ENCODE data around the gene MUC2.

The MUC2 gene

DNA sequence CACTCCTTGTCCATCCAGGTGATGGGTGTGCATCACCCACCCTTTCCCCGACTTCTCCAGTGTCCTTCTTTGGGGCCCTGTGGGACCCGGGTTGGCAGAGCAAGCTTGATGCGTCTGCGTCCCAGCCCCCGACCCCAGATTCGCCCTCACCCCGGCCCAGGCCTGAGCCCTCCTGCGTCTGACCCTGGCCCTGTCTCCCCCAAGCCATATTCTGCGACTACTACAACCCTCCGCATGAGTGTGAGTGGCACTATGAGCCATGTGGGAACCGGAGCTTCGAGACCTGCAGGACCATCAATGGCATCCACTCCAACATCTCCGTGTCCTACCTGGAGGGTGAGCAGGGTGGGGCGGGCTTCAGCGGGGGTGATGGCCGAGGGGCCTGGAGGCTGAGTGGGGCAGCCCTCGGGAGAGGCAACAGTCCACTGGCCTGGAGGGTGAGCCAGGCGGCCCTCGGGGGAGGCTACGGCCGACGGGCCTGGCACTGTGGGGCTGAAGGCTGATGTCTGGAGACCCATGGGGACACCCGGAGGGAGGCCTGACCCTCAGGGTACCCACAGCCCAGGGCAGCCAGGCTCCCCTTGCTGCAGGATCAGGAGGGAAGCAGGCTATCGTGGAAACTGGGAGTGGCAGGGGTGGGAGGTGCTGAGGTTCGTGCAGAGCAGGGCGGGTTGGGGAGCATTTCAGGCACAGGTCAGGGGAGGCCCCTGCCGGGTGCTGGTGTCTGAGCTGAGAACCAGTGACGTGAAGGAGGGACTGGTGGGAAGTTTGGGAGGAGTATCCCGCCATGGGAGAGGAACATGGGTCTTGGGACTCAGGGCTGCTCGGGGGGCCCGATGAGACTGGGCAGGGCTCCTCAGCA, 15.3 kb downstream of the MUC2 start:
- DNase-seq, result no peak

DNA sequence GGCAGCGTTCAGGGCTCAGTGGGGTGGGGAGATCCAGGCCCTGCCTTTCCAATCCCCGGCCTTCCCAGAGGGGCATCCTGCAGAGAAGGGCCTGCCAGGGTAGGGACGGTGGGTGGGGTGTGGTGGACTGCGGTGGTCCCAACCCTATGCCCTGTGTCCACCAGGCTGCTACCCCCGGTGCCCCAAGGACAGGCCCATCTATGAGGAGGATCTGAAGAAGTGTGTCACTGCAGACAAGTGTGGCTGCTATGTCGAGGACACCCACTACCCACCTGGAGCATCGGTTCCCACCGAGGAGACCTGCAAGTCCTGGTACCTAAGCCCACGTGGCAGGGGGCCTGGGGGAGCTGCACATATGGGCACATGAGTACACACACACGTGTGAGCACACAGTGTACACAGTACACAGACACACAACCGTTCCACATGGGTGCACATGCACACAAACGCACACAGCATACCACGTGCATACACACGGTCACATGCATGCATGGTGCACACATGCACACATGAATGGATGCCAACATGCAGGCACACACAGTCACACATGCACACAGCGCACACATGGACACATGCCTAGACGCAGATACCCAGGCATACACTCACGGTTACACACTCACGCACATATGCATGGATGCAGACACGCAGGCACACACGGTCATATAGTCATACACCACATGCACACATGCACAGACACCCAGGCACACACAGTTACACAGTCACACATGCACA, 16.1 kb downstream of the MUC2 start:
- DNase-seq, result no peak

DNA sequence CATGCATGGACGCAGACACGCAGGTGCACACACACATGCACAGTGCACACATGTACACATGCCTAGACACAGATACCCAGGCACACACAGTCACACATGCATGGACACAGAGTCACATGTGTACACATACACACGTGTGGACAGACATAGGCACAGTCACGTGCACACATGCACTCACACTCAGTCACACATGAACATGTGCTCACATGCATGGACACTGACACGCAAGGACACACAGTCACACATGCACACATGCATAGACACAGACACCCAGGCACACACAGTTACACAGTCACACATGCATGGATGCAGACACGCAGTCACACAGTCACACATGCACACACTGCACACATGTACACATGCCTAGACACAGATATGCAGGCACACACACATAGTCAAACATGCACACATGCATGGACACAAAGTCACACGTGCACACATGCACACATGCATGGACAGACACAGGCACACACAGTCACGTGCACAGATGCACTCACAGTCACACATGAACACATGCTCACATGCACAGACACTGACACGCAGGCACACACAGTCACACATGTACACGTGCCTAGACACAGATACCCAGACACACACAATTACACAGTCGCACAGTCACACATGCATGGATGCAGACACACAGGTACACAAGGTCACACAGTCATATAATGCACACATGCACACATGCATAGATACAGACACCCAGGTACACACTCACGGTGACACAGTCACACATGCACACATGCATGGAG, 16.8 kb downstream of the MUC2 start:
- no peak for DNase-seq

DNA sequence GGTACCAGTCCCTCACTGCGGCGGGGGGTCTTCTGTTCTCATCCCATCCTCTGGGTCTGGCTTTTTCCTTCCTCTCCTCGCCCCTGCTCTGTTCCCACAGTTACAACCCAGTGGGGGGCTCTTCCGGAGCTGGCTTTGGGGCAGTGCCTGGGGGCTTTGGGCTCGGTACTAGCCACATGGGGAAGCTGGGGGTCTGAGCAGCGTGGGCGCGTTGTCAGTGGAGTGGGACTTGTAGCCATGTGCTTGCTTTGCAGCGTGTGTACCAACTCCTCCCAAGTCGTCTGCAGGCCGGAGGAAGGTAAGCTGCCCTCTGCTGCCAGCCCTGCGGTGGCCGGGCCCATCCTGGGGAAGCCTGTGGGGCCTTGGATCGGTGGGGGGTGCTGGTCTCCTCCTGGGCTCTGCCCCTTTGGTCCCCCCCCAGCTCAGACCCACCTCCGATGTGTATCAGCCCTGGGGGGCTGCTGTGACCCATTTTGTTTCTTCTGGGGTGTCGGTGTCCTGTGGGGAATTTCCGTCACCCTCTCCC, 17.5 kb downstream of the MUC2 start:
- no peak for DNase-seq

DNA sequence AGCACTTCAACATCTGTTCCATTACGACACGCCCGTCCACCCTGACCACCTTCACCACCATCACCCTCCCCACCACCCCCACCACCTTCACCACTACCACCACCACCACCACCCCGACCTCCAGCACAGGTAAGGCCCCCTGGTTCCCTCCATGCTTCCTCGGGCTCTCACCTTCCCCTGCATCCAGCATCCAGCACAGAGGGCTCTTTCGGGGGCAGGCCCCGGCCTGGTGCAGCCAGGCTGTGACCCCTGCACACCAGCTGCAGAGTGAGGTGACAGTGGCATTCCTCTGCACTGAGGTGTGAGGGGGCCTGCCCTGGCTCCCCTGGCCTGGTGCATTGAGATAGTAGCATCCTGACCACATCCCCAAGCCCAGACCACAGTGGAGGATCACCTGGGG, 18.2 kb downstream of the MUC2 start:
- DNase-seq, result no peak

DNA sequence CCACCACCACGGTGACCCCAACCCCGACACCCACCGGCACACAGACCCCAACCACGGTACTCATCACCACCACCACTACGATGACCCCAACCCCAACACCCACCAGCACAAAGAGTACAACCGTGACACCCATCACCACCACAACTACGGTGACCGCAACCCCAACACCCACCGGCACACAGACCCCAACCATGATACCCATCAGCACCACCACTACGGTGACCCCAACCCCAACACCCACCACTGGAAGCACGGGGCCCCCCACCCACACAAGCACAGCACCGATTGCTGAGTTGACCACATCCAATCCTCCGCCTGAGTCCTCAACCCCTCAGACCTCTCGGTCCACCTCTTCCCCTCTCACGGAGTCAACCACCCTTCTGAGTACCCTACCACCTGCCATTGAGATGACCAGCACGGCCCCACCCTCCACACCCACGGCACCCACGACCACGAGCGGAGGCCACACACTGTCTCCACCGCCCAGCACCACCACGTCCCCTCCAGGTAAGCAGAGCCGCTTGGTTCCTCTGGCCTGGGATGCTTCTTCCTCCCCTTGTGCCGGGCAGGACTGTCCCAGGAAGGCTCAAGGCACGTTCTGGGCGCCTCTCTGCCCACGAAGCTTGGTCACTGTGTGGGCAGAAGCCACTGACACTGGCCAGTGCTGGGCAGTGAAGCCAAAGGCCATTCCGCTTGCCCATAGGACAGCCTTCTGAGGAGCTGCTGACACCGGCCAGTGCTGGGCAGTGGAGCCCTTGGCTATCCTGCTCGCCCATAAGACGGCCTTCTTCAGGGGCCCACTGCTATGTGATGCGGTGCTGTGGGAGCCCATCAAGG, 25.1 kb downstream of the MUC2 start:
- no peak for DNase-seq

DNA sequence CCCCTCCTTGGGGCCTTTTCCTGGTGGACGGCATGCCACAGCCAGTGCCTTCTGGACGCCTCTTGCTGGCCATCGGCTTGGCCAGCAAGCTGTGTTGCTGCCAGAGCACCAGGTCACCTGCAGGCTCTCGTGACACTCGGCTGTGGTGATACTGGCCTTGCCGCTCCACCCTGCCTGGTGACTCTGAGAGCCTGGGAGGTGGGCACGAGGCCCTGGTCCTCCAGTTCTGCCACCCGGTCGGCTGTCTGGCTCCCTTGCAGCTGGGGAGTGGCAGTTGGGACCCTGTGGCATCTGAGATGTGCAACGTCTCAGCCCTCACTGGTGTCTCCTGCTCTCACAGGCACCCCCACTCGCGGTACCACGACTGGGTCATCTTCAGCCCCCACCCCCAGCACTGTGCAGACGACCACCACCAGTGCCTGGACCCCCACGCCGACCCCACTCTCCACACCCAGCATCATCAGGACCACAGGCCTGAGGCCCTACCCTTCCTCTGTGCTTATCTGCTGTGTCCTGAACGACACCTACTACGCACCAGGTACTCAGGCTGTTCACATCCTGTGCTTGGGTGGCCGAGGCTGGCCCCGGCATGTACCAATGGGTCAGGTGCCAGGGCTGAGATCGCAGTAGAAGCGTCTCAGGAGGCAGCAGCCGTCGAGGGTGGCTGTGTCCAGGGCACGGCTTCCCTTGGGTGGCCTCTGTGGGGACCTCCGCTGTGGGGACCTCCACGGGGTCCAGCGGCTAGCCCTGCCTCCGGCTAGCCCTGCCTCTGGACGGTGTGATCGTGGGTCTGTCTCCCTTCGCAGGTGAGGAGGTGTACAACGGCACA, 26.0 kb downstream of the MUC2 start:
- DNase-seq, result no peak

DNA sequence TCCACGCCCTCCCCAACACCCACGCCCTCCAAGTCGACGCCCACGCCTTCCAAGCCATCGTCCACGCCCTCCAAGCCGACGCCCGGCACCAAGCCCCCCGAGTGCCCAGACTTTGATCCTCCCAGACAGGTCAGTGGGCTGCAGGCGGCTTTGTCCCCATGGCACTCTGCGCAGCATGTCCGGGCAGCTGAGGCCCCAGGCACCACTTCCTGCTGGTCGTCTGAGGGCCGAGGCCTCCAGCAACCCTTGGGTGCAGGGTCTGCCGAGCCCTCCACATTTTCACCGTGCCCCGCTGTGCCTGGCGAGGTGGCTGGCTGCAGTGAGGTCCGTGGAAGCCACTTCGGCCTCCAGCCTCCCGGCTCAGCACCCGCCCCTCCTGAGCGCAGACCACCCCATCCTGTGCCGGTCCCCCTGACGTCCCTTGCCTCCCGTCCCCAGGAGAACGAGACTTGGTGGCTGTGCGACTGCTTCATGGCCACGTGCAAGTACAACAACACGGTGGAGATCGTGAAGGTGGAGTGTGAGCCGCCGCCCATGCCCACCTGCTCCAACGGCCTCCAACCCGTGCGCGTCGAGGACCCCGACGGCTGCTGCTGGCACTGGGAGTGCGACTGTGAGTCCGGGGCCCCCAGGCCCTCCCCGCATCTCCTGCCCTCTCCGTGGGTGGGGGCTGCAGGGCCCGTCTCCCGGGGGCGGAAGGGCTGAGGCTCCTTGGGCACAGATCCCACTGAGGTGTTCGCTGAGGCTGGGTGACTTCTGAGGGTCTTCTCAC, 26.8 kb downstream of the MUC2 start:
- DNase-seq, result no peak

DNA sequence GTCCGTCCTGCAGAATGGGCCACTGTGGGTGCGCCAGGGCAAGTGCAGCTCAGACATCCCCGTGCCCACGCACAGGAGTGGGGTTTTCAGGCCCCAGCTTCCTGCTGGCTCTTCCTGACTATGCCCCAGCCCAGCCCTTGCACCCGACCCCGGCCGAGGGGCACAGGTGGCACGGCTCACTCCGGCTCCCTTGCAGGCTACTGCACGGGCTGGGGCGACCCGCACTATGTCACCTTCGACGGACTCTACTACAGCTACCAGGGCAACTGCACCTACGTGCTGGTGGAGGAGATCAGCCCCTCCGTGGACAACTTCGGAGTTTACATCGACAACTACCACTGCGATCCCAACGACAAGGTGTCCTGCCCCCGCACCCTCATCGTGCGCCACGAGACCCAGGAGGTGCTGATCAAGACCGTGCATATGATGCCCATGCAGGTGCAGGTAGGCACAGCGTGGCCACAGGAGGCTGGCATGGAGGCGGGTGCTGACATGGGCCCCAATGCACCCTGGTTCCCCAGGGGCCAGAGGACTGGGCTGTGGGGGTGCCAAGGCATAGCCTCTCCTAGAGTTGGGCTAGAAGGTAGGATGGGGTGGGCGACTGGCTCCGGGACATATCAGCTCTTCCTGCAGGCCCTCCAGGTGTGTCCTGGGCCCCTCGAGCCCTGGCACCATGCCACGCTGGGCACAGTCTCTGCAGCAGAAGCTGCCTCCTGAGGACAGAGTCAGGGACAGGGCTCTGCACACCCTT, 27.7 kb downstream of the MUC2 start:
- no peak for DNase-seq

DNA sequence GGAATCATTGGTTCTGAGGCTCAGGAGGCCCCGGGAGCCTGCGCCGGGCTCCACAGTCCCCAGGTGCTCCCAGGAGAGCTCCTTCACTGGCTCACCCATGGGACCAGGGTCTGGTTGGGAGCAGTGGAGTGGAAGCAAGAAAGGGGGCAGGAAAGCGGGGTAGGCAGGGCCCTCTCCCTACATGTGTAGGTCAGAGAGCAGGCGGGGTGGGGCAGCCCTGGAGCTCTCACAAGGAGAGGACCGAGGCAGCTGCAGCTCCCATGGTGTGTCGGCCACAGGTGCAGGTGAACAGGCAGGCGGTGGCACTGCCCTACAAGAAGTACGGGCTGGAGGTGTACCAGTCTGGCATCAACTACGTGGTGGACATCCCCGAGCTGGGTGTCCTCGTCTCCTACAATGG, 28.3 kb downstream of the MUC2 start:
- DNase-seq, result no peak

DNA sequence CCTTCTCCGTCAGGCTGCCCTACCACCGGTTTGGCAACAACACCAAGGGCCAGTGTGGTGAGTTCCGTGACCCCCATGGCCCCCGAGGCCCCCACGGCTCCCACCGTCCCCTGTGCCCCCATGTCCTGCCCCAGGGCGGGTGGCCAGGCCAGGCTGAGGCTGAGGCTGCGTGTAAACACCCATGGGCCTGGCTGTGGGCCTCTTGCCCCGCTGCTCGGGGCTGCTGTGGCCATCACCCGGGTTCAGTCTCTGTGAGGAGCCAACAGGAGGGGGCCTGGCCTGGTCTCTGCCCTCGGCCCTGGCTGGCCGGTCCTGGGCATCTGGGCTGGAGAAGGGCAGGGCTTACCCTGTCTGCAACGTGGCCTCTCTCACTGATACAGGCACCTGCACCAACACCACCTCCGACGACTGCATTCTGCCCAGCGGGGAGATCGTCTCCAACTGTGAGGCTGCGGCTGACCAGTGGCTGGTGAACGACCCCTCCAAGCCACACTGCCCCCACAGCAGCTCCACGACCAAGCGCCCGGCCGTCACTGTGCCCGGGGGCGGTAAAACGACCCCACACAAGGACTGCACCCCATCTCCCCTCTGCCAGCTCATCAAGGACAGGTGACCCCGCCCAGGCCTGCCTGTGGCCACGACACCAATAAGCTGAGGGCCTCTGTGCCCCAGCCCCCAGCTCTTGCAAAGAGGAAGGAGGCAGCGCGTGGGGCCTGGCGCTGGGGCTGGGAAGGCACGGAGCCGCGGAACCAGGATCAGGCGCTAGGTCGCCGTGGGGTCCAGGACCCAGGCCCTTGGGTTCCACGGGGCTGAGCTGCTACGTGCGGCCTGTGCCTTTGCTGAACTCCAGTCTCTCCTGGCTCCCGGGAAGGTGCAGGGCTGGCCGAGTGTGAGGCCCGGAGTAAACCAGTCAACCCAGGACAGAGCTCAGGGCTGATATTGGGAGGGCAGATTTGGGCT, 29.0 kb downstream of the MUC2 start:
- no peak for DNase-seq

DNA sequence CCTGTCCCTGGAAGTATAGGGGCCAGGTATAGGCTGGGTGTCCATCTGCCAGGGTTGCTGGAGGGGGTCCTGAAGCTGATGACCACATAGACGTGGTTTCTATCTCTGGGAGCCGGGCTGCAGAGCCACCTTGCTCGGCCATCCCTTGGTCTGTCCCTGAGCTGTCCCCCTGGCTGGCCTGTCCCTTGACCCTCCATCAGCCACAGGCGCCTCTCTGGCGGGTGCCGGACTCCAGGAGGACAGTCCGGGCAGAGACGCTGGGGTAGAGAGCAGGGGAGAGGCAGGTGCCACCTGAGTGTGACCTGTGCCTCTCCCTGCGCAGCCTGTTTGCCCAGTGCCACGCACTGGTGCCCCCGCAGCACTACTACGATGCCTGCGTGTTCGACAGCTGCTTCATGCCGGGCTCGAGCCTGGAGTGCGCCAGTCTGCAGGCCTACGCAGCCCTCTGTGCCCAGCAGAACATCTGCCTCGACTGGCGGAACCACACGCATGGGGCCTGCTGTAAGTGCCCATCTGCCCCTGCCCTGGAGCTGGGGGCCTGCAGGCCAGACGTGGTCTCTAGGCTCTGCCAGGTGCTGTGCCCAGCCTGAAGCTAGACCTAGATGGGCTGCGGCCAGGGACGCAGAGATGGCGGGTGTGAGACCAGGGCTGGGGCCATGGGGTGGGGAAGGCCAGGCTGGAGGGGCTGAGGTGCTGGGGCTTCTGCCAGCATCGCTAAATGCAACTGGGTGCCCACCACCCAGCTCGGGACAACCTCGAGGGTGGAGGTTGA, 29.9 kb downstream of the MUC2 start:
- no peak for DNase-seq

DNA sequence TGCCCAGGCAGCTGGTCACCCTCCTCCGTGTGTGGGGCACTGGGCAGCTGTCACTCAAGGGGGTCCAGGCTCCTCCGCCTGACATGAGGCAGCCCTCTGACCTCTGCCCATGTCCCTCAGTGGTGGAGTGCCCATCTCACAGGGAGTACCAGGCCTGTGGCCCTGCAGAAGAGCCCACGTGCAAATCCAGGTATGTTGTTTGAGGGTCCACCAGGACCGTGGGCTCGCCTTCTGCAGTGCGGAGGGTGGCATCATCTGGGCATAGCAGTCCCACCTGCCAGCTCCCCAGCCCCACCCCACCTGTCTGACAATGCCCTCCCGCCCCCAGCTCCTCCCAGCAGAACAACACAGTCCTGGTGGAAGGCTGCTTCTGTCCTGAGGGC, 30.5 kb downstream of the MUC2 start:
- DNase-seq, result no peak

DNA sequence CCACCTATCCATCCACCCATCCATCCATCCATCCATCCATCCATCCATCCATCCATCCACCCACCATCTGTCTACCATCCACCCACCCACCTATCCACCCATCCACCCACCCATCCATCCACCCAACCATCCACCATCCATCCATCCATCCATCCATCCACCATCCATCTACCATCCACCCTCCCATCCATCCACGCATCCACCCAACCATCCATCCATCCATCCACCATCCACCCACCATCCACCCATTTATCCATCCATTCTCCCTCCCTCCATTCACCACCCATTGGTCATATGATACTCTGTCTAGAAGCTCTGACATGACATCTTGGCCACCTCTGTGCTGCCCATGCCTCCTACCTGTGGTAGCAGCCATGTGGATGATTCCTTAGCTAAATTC, 31.7 kb downstream of the MUC2 start:
- no peak for DNase-seq

DNA sequence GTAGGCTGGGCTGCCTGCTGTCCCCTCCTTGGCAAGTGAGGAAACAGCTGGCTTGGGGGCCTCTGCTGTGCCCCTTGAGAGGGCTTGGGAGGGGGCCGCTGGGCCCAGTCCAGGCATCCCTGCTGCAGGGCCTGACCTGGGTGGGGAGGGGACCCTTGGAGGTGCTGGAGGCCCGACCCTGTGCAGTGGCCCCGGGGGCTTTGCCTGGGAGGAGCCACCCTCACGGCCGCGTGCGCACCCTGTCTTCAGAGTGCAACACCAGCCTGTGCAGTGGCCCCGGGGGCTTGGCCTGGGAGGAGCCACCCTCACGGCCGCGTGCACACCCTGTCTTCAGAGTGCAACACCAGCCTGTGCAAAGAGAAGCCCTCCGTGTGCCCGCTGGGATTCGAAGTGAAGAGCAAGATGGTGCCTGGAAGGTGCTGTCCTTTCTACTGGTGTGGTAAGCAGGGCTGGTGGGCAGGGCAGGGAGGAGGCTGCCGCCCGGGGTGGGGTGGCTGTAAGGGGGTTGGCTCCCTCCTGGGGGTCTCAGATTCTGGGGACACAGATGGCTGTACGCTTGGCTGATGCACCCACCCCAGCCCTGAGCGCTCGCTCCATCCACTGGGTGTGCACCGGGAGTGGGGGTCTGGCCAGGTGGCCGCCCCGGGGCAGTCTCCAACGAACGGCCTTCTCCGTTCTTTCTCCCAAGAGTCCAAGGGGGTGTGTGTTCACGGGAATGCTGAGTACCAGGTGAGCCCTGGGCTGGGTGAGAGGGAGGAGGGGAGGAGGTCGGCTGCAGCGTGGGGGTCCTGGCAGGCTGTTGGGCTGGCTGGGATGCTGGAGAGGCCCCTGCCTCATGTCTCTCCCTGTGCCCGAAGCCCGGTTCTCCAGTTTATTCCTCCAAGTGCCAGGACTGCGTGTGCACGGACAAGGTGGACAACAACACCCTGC, 32.9 kb downstream of the MUC2 start:
- no peak for DNase-seq

DNA sequence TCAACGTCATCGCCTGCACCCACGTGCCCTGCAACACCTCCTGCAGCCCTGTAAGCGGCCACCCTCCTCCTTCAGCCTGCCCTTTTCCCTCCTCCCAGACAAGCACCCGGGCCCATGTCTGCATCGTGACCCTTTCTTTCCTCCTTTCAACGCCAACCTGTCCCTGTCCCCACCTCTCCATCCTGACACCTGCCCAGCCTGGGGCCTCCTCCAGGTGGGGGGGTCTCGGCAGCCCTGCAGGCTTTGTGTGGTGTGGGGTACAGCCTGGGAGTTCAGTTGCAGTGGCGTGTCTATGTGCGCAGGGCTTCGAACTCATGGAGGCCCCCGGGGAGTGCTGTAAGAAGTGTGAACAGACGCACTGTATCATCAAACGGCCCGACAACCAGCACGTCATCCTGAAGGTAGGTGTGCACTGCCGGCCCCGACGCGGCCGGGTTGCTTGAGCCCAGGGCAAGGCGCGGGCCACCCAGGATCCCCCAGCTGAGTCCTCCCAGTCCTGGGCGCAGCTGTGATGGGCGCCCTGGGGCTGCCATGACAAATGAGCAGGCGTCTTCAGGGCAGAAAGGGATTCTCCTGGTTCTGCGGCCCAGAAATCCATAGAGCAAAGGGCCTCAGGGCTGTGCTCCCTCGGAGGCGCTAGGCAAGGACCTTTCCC, 33.7 kb downstream of the MUC2 start:
- DNase-seq, result no peak

Measured in NCI-H1436 treated with DMSO at 0.1 percent for 48 hours (cell line).